HFFc6 (cell line): ENCODE data around the gene INO80E. TPM values are rescaled to one million over a fixed set of nuclear protein-coding genes. Genes with fewer than 3 reads are reported as not detected.
A peak's percentile ranks its signal among the peaks of the same experiment; 100 is the strongest.

ENCODE experiments used
- DNase-seq: peaks from one replicate; pipeline ENCODE4 v3.0.0-alpha.2; 2018
- H3K27ac Mint-ChIP-seq: 2 replicates; pipeline ENCODE4 v1.8.0; 2020; ENCODE audit warnings: mild to moderate bottlenecking, mixed read lengths
- H3K27me3 Mint-ChIP-seq: 2 replicates; pipeline ENCODE4 v1.8.0; 2021; ENCODE audit warnings: mild to moderate bottlenecking, moderate library complexity, mixed read lengths; ENCODE audit not compliant: insufficient read depth
- H3K36me3 Mint-ChIP-seq: 2 replicates; pipeline ENCODE4 v1.8.0; 2021; ENCODE audit warnings: low read depth, mixed read lengths
- H3K4me1 Mint-ChIP-seq: 2 replicates; pipeline ENCODE4 v1.8.0; 2020; ENCODE audit warnings: low read depth, mixed read lengths
- H3K4me3 Mint-ChIP-seq: 2 replicates; pipeline ENCODE4 v1.8.0; 2020; ENCODE audit warnings: mild to moderate bottlenecking, moderate library complexity, mixed read lengths
- H3K9me3 Mint-ChIP-seq: 2 replicates; pipeline ENCODE4 v1.8.0; 2020; ENCODE audit warnings: mild to moderate bottlenecking, mixed read lengths
- total RNA-seq, 6 experiments: library from RNA; stranded (reverse); fragmentation: NEBNext Ultra II Directional; extraction: Animal tissue kit (Norgen Biotek cat#: 25700); gene quantifications; 2 replicates in 1 of 6; 3 replicates in 5 of 6; pipeline ENCODE4 v1.2.3, GENCODE V29; 2021
- TF ChIP-seq, protein P1 (sequence below): fragments of 200-600 bp; sonication (generic); IDR thresholded peaks from 2 replicates; pipeline ENCODE4 v1.5.0; 2021; ENCODE audit warnings: antibody characterized with exemption, mild to moderate bottlenecking

INO80E gene
- total RNA-seq, 6 experiments from 2014 or later, result 61.0 to 77.4 (median 73.8) TPM

DNA sequence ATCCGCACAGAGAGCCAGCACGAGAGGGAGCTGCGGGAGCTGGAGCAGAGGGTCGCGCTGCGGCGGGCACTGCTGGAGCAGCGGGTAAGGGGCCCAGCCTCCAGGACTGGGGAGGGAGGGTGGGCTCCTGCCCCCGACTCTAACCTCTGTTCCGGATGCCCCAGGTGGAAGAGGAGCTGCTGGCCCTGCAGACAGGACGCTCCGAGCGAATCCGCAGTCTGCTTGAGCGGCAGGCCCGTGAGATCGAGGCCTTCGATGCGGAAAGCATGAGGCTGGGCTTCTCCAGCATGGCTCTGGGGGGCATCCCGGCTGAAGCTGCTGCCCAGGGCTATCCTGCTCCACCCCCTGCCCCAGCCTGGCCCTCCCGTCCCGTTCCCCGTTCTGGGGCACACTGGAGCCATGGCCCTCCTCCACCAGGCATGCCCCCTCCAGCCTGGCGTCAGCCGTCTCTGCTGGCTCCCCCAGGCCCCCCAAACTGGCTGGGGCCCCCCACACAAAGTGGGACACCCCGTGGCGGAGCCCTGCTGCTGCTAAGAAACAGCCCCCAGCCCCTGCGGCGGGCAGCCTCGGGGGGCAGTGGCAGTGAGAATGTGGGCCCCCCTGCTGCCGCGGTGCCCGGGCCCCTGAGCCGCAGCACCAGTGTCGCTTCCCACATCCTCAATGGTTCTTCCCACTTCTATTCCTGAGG is 5.0 kb upstream of the INO80E start:
- Mint-ChIP-seq H3K4me3 (no peak overlapping the region), H3K4me1 (peaks cover 22% of the 10 kb centered on the region), H3K9me3 (no peaks in the 10 kb centered on the region), H3K27me3 (peaks cover 5% of the 10 kb centered on the region), H3K36me3 (peaks cover 20% of the 10 kb centered on the region), H3K27ac (no peak overlapping the region)
- TF ChIP-seq, protein P1, sequence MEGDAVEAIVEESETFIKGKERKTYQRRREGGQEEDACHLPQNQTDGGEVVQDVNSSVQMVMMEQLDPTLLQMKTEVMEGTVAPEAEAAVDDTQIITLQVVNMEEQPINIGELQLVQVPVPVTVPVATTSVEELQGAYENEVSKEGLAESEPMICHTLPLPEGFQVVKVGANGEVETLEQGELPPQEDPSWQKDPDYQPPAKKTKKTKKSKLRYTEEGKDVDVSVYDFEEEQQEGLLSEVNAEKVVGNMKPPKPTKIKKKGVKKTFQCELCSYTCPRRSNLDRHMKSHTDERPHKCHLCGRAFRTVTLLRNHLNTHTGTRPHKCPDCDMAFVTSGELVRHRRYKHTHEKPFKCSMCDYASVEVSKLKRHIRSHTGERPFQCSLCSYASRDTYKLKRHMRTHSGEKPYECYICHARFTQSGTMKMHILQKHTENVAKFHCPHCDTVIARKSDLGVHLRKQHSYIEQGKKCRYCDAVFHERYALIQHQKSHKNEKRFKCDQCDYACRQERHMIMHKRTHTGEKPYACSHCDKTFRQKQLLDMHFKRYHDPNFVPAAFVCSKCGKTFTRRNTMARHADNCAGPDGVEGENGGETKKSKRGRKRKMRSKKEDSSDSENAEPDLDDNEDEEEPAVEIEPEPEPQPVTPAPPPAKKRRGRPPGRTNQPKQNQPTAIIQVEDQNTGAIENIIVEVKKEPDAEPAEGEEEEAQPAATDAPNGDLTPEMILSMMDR, result no peak
- no peak for DNase-seq

DNA sequence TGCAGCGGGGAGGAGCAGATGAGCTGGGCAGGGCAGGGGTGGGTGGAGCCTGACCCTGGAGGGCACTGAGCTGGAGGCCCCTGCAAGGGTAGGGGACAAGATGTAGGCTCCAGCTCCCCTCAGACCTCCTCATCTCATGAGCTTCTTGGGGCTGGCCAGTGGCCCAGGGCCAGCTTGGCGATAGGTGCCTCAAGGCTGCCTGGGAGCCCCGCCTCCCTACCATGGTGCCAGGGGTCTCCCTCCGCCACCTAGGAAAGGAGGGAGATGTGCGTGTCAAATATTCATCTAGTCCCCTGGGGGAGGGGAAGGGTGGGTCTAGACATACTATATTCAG is 4.5 kb upstream of the INO80E start:
- no peak for DNase-seq
- Mint-ChIP-seq H3K27me3 (peaks cover 5% of the 10 kb centered on the region), H3K4me1 (peaks cover 22% of the 10 kb centered on the region), H3K27ac (no peak overlapping the region), H3K9me3 (no peaks in the 10 kb centered on the region), H3K4me3 (no peak overlapping the region), H3K36me3 (peaks cover 24% of the 10 kb centered on the region)
- TF ChIP-seq, protein P1, result no peak

DNA sequence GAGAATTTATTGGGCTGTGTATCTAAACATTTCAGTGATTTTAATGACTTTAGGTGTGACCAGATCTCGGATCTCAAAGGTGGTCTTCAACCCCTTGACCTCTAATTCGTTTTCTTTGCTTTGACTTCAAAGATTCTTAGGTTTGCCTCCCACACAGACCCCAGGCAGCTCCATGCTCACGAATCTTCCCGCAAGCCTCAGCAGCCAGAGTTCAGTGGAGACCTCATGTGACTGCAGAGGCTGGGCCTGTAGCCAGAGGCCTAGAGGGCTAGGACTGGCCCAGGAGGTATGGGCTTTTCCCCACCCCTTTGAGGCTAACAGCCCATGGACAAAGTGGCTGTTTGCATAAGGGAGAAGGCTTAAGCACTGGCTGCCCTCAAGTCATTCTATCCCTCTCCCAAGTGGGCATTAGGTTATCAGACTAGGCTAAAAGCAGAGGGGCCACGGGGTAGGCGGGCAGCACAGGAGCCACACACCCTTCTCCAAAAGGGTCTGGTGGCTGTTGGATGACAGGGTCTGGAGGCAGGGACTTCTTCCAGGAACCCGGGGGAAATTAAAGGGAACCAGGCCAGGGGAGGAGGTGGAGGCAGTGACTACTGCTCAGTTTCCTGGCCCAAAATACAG is 3.6 kb upstream of the INO80E start:
- Mint-ChIP-seq H3K4me1 (peaks cover 29% of the 10 kb centered on the region), H3K27me3 (peaks cover 5% of the 10 kb centered on the region), H3K4me3 (no peak overlapping the region), H3K27ac (peak overlapping the region; percentile 62; the same call in 1 of the 2 replicates), H3K9me3 (no peaks in the 10 kb centered on the region), H3K36me3 (peaks cover 29% of the 10 kb centered on the region)
- DNase-seq, result peak; percentile 40
- TF ChIP-seq, protein P1, result no peak

DNA sequence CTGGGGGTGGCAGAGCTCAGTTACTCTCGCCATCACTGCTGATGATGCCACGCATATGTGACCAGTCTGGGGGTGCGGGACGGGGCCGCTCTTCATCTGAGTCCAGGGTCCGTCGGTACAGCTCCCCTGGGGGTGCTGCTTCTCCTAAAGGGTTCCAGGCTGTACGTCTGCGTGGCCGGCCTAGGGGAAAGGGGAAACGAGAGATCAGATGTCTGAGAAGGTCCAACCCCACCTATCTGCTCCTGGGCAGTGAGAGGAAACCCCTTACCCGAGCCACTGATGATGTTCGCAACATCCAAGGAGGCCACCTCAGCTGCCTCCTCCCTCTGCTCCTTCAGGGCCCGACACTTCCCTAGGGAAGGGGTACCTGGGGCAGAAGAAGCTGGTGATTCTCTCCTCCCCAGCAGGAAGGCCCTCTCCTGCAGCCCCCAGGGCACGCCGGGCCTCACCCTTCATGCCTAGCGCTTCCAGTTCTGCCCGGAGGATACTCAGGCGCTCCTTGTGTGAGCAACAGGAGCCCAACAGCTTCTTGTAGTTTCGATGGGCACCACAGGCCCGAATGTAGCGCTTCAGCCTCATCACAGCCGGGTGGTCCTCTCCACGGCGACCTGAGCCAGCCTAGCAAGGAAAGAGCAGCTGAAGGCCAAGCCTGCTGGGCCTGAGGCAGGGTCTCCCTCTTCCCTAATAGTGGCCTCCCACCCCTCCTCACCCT is 2.7 kb upstream of the INO80E start:
- H3K9me3 Mint-ChIP-seq, result no peaks in the 10 kb centered on the region
- peak overlapping the region; percentile 98 for H3K27ac Mint-ChIP-seq
- TF ChIP-seq, protein P1, result no peak
- H3K4me1 Mint-ChIP-seq, result peaks cover 29% of the 10 kb centered on the region
- peaks cover 31% of the 10 kb centered on the region for H3K36me3 Mint-ChIP-seq
- H3K27me3 Mint-ChIP-seq, result peaks cover 5% of the 10 kb centered on the region
- H3K4me3 Mint-ChIP-seq, result 0 out of 2 replicates have a peak overlapping the region, but pooled peaks have one; percentile 95
- no peak for DNase-seq

DNA sequence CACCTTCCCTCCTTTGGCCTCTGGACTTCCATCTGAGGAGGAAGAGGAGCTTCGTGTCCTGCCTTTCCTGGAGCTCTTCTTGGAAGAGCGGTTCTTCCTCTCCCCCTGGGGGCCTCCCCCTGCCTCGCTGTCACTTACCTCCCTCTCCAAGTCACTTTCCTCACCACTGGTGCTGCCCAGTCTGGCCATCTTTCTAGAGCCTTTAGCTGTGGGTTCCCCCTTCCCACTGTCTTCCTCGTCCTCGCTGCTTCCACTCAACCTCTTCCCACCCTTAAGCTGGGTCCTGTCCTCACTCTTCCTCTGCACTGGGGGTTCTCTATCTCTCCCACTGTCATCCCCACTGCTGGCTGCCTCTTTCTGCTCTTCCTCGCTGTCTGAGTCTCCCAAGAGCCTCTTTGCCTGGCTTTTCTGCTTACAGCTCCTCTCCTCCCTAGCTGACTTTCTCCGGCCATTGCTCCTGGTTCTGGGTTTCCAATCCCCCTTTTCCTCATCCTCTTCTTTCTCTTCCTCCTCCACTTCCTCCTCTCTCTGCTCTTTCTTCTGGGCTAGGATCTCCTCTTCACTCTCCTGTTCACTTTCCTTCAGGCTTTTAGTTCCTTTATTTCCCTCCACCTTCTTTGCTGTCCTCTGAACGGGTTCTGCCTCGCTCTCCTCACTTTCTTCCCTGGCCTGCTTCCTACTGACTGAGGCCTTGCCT is 2.0 kb upstream of the INO80E start:
- TF ChIP-seq, protein P1, result no peak
- H3K27ac Mint-ChIP-seq, result peak overlapping the region; percentile 98
- peaks cover 33% of the 10 kb centered on the region for H3K36me3 Mint-ChIP-seq
- H3K27me3 Mint-ChIP-seq, result peaks cover 5% of the 10 kb centered on the region
- DNase-seq, result no peak
- peak overlapping the region; percentile 95 for H3K4me3 Mint-ChIP-seq
- peaks cover 29% of the 10 kb centered on the region for H3K4me1 Mint-ChIP-seq
- no peaks in the 10 kb centered on the region for H3K9me3 Mint-ChIP-seq
